Neural cell (in vitro differentiated cells): ENCODE measurements around the gene POU6F2. TPM values are rescaled to one million over a fixed set of nuclear protein-coding genes. Genes with fewer than 3 reads are reported as not detected.

Experiments used
- H2AFZ ChIP-seq: fragments of 200-600, 300-800 bp; sonication (generic), shearing (Covaris generic); 2 replicates; pipeline ENCODE4 v1.6.0; 2014; ENCODE audit warnings: low read depth, mild to moderate bottlenecking, antibody characterized with exemption, low read length, moderate library complexity
- H3F3A ChIP-seq: fragments of 200-600 bp; shearing (Covaris generic); 2 replicates; pipeline ENCODE4 v1.6.1; 2016; ENCODE audit warnings: mild to moderate bottlenecking, moderate library complexity, mixed read lengths, antibody characterized with exemption, low read length; ENCODE audit not compliant: insufficient read depth, poor library complexity, severe bottlenecking
- H3K27ac ChIP-seq: fragments of 200-600, 300-800 bp; sonication (generic), shearing (Covaris generic); 2 replicates; pipeline ENCODE4 v1.5.1; 2014; ENCODE audit warnings: mild to moderate bottlenecking, low read length, moderate library complexity
- H3K27me3 ChIP-seq: fragments of 300-800, 200-600 bp; sonication (generic), shearing (Covaris generic); 2 replicates; pipeline ENCODE4 v1.6.0; 2014; ENCODE audit warnings: mild to moderate bottlenecking, low read depth, low read length, moderate library complexity; ENCODE audit not compliant: insufficient read depth
- H3K36me3 ChIP-seq: fragments of 300-800, 200-600 bp; sonication (generic), shearing (Covaris generic); 2 replicates; pipeline ENCODE4 v1.5.1; 2014; ENCODE audit warnings: mild to moderate bottlenecking, antibody characterized with exemption, low read length, moderate library complexity; ENCODE audit not compliant: insufficient read depth
- H3K4me2 ChIP-seq: fragments of 300-800, 200-600 bp; sonication (generic), shearing (Covaris generic); 2 replicates; pipeline ENCODE4 v1.6.0; 2014; ENCODE audit warnings: mild to moderate bottlenecking, low read length
- H3K4me3 ChIP-seq: fragments of 300-800, 200-600 bp; sonication (generic), shearing (Covaris generic); 2 replicates; pipeline ENCODE4 v1.5.1; 2014; ENCODE audit warnings: mild to moderate bottlenecking, low read length, moderate library complexity
- H3K79me2 ChIP-seq: fragments of 200-600 bp; shearing (Covaris generic); replicated peaks from 2 replicates; pipeline ENCODE4 v1.6.0; 2014; ENCODE audit warnings: mild to moderate bottlenecking, low read length, moderate library complexity; ENCODE audit not compliant: insufficient read depth
- H3K9ac ChIP-seq: fragments of 300-800, 200-600 bp; sonication (generic), shearing (Covaris generic); 2 replicates; pipeline ENCODE4 v1.6.1; 2016; ENCODE audit warnings: mild to moderate bottlenecking, low read length, mixed read lengths
- H3K9me2 ChIP-seq: fragments of 200-600 bp; shearing (Covaris generic); 2 replicates; pipeline ENCODE4 v1.6.1; 2016; ENCODE audit warnings: mild to moderate bottlenecking, low read length, mixed read lengths; ENCODE audit not compliant: insufficient read depth
- H3K9me3 ChIP-seq: fragments of 200-600, 300-800 bp; sonication (generic), shearing (Covaris generic); 2 replicates; pipeline ENCODE4 v1.6.1; 2016; ENCODE audit warnings: mild to moderate bottlenecking, mixed run types, low read length, moderate library complexity, mixed read lengths
- H4K20me1 ChIP-seq: fragments of 200-600 bp; shearing (Covaris generic); 2 replicates; pipeline ENCODE4 v1.6.1; 2016; ENCODE audit warnings: mild to moderate bottlenecking, mixed run types; ENCODE audit not compliant: insufficient read depth
- CTCF ChIP-seq: fragments of 450-650 bp; IDR thresholded peaks from 2 replicates; pipeline ENCODE4 v1.5.1; 2014; ENCODE audit warnings: antibody characterized with exemption, mild to moderate bottlenecking, moderate library complexity; ENCODE audit not compliant: poor library complexity, severe bottlenecking
- EP300 ChIP-seq: fragments of 450-650 bp; conservative IDR thresholded peaks from 2 replicates; pipeline ENCODE4 v1.6.1; 2014; ENCODE audit warnings: antibody characterized with exemption, mild to moderate bottlenecking, moderate library complexity; ENCODE audit not compliant: poor library complexity, severe bottlenecking
- EZH2 ChIP-seq: fragments of 200-600, 300-800 bp; shearing (Covaris generic), sonication (generic); IDR thresholded peaks from 2 replicates; pipeline ENCODE4 v1.6.1; 2014; ENCODE audit warnings: antibody characterized with exemption, low read length, borderline replicate concordance, mild to moderate bottlenecking; ENCODE audit not compliant: insufficient read depth, poor library complexity, severe bottlenecking
- MXI1 ChIP-seq: fragments of 450-650 bp; conservative IDR thresholded peaks from 2 replicates; pipeline ENCODE4 v1.6.1; 2014; ENCODE audit warnings: antibody characterized with exemption, mild to moderate bottlenecking; ENCODE audit not compliant: poor library complexity, severe bottlenecking
- POLR2AphosphoS5 ChIP-seq: IDR thresholded peaks from 2 replicates; pipeline ENCODE4 v1.6.1; 2012
- RAD21 ChIP-seq: fragments of 450-650 bp; conservative IDR thresholded peaks from 2 replicates; pipeline ENCODE4 v1.6.1; 2014; ENCODE audit warnings: antibody characterized with exemption, mild to moderate bottlenecking, moderate library complexity
- REST ChIP-seq: IDR thresholded peaks from 2 replicates; pipeline ENCODE4 v1.6.1; 2012; ENCODE audit warnings: borderline replicate concordance
- SMC3 ChIP-seq: fragments of 450-650 bp; conservative IDR thresholded peaks from 2 replicates; pipeline ENCODE4 v1.6.1; 2014; ENCODE audit warnings: antibody characterized with exemption, mild to moderate bottlenecking, moderate library complexity; ENCODE audit not compliant: poor library complexity
- TAF1 ChIP-seq: IDR thresholded peaks from 2 replicates; pipeline ENCODE4 v1.6.1; 2012; ENCODE audit warnings: low read depth
- polyA plus RNA-seq: library from polyadenylated mRNA; depleted of rRNA; stranded (reverse); fragments of >200 nt; gene quantifications from 2 replicates; pipeline ENCODE4 v1.2.3, GENCODE V29; 2014

POU6F2 gene
- polyA plus RNA-seq, 1 donor from 2014 or later = 2.8 TPM

- Histone ChIP-seq H3K79me2 (no peaks in the 10 kb centered on the region), H3K27me3 (no peaks in the 10 kb centered on the region), H3K4me3 (no peak overlapping the region), H3K9ac (no peak overlapping the region), H3K9me3 (no peaks in the 10 kb centered on the region), H2AFZ (no peak overlapping the region), H3K9me2 (no peaks in the 10 kb centered on the region), H3K4me2 (no peak overlapping the region), H3F3A (no peaks in the 10 kb centered on the region), H4K20me1 (no peaks in the 10 kb centered on the region), H3K27ac (no peak overlapping the region), H3K36me3 (no peaks in the 10 kb centered on the region)
- TF ChIP-seq EP300 = no peak
- TF ChIP-seq CTCF = no peak
- no peak for TF ChIP-seq TAF1
- TF ChIP-seq RAD21 = no peak
- no peak for TF ChIP-seq MXI1
- TF ChIP-seq POLR2AphosphoS5 = no peak
- no peak for TF ChIP-seq REST
- no peak for TF ChIP-seq EZH2
- TF ChIP-seq SMC3 = no peak
Observed at GRCh38 chr7:39313376-39313775, 335.7 kb downstream of the POU6F2 start.

GRCh38 chr7:39313974-39314373 is 336.3 kb downstream of the POU6F2 start:
- Histone ChIP-seq H3K9ac (no peak overlapping the region), H3K79me2 (no peaks in the 10 kb centered on the region), H3K9me2 (no peaks in the 10 kb centered on the region), H3F3A (no peaks in the 10 kb centered on the region), H3K36me3 (no peaks in the 10 kb centered on the region), H4K20me1 (no peaks in the 10 kb centered on the region), H3K4me2 (no peak overlapping the region), H3K9me3 (no peaks in the 10 kb centered on the region), H2AFZ (no peak overlapping the region), H3K4me3 (no peak overlapping the region), H3K27ac (no peak overlapping the region), H3K27me3 (no peaks in the 10 kb centered on the region)
- TF ChIP-seq POLR2AphosphoS5 (no peak), CTCF (no peak), TAF1 (no peak), MXI1 (no peak), SMC3 (no peak), EP300 (no peak), REST (no peak), RAD21 (no peak), EZH2 (no peak)
